NCI-H226 (cell line): ENCODE data around the gene RAD23B.
"Not testable (repeated sequence)": the region's sequence is repeated elsewhere in the genome, so short reads cannot be mapped to it uniquely, and the experiment has no call there.

Source experiments
- DNase-seq: peaks from one replicate; pipeline ENCODE4 v3.0.0-alpha.2; 2015

The RAD23B gene

GRCh38 chr9:107282759-107283622 is at the start of gene RAD23B:
Gene RAD23B, plus strand, starts transcription at chr9:107283279. Its CDS starts 351 bp downstream, at chr9:107283630.
- DNase-seq: peak; percentile 97

GRCh38 chr9:107235765-107236442 is 47.2 kb upstream of the RAD23B start:
- DNase-seq: no peak

- no peak for DNase-seq
Measured at GRCh38 chr9:107237873-107238272, 45.2 kb upstream of the RAD23B start.

- no peak for DNase-seq
Measured at GRCh38 chr9:107239474-107239873, 43.6 kb upstream of the RAD23B start.

GRCh38 chr9:107240260-107240659 is 42.8 kb upstream of the RAD23B start:
- no peak for DNase-seq

- no peak for DNase-seq
Measured at GRCh38 chr9:107242073-107243030, 40.7 kb upstream of the RAD23B start.

- DNase-seq: peak; percentile 65
Measured at GRCh38 chr9:107243742-107244141, 39.3 kb upstream of the RAD23B start.

GRCh38 chr9:107246259-107247254 is 36.5 kb upstream of the RAD23B start:
- no peak for DNase-seq

- no peak for DNase-seq
Measured at GRCh38 chr9:107248714-107249113, 34.4 kb upstream of the RAD23B start.

- no peak for DNase-seq
Measured at GRCh38 chr9:107249131-107249533, 33.9 kb upstream of the RAD23B start.

- DNase-seq: no peak
Measured at GRCh38 chr9:107249665-107250285, 33.3 kb upstream of the RAD23B start.

- peak; percentile 71 for DNase-seq
Measured at GRCh38 chr9:107251756-107252322, 31.2 kb upstream of the RAD23B start.

- DNase-seq: no peak
Measured at GRCh38 chr9:107258919-107259318, 24.2 kb upstream of the RAD23B start.

- DNase-seq: not testable (repeated sequence)
Measured at GRCh38 chr9:107259751-107260313, 23.2 kb upstream of the RAD23B start.

- DNase-seq: no peak
Measured at GRCh38 chr9:107260437-107261081, 22.5 kb upstream of the RAD23B start.

GRCh38 chr9:107261106-107261505 is 22.0 kb upstream of the RAD23B start:
- DNase-seq: no peak

GRCh38 chr9:107263289-107263688 is 19.8 kb upstream of the RAD23B start:
- DNase-seq: no peak

GRCh38 chr9:107266624-107267368 is 16.3 kb upstream of the RAD23B start:
- no peak for DNase-seq

- no peak for DNase-seq
Measured at GRCh38 chr9:107268560-107268959, 14.5 kb upstream of the RAD23B start.
